HEK293 (cell line): ENCODE results near the gene EXOC3.

Source experiments
- CTCF ChIA-PET: fragments of 350-600 bp; formaldehyde crosslinking; extraction: SDS; loops from one replicate; lab custom pipeline; 2021; ENCODE audit warnings: antibody characterized with exemption; lab: Yijun Ruan, JAX
- POLR2A ChIA-PET: fragments of 300-600 bp; formaldehyde crosslinking; extraction: SDS; loops from one replicate; lab custom pipeline; 2020; ENCODE audit warnings: antibody characterized with exemption, inconsistent platforms; lab: Yijun Ruan, JAX
- H3K27ac ChIP-seq: fragments of 200-500 bp; sonication (Bioruptor generic); 2 replicates; pipeline ENCODE4 v1.5.1; 2014; ENCODE audit warnings: low read depth, low read length, control low read depth, inconsistent platforms; ENCODE audit errors: extremely low read depth
- H3K36me3 ChIP-seq, 2 experiments: fragments of 200-500 bp in 1 of 2; sonication (Bioruptor generic) in 1 of 2; 1 replicate in 1 of 2; 2 replicates in 1 of 2; pipeline ENCODE4 v1.5.1; 2014 to 2017; ENCODE audit warnings: inconsistent platforms in 2 of 2, low read length in 2 of 2; ENCODE audit not compliant: control insufficient read depth in 2 of 2, insufficient read depth in 1 of 2
- H3K4me1 ChIP-seq: fragments of 200-500 bp; sonication (Bioruptor generic); 2 replicates; pipeline ENCODE4 v1.5.1; 2014; ENCODE audit warnings: mild to moderate bottlenecking, low read length, inconsistent platforms; ENCODE audit not compliant: control insufficient read depth, insufficient read depth
- H3K4me3 ChIP-seq: 2 replicates; pipeline ENCODE4 v1.5.1; 2011; ENCODE audit warnings: low read depth, mild to moderate bottlenecking, control low read depth, low read length, moderate library complexity
- H3K9me3 ChIP-seq: fragments of 200-500 bp; sonication (Bioruptor generic); 2 replicates; pipeline ENCODE4 v1.5.1; 2014; ENCODE audit warnings: low read depth, low read length, inconsistent platforms; ENCODE audit not compliant: control insufficient read depth, insufficient read depth
- CTCF ChIP-seq: fragments of 450-650 bp; formaldehyde crosslinking; IDR thresholded peaks from 2 replicates; pipeline ENCODE4 v1.5.1; 2016; ENCODE audit warnings: missing biosample characterization, missing genetic modification characterization
- HIC1 ChIP-seq: fragments of 450-650 bp; formaldehyde crosslinking; IDR thresholded peaks from 2 replicates; pipeline ENCODE4 v1.5.1; 2016; ENCODE audit warnings: missing biosample characterization, missing genetic modification characterization
- IKZF3 ChIP-seq: fragments of 450-650 bp; IDR thresholded peaks from 2 replicates; pipeline ENCODE4 v1.5.0; 2018; ENCODE audit warnings: missing biosample characterization, mild to moderate bottlenecking, missing genetic modification characterization, moderate library complexity
- KLF8 ChIP-seq: fragments of 450-650 bp; formaldehyde crosslinking; IDR thresholded peaks from 2 replicates; pipeline ENCODE4 v1.5.1; 2016; ENCODE audit warnings: missing biosample characterization, missing genetic modification characterization
- PATZ1 ChIP-seq: fragments of 450-650 bp; formaldehyde crosslinking; IDR thresholded peaks from 2 replicates; pipeline ENCODE4 v1.5.1; 2016; ENCODE audit warnings: missing biosample characterization, missing genetic modification characterization
- SP7 ChIP-seq: fragments of 450-650 bp; formaldehyde crosslinking; IDR thresholded peaks from 2 replicates; pipeline ENCODE4 v1.5.1; 2016; ENCODE audit warnings: missing biosample characterization, missing genetic modification characterization
- TSHZ1 ChIP-seq: fragments of 450-650 bp; formaldehyde crosslinking; IDR thresholded peaks from 2 replicates; pipeline ENCODE4 v1.5.1; 2016; ENCODE audit warnings: missing biosample characterization, missing genetic modification characterization, borderline replicate concordance
- ZBTB7A ChIP-seq: fragments of 450-650 bp; formaldehyde crosslinking; IDR thresholded peaks from 2 replicates; pipeline ENCODE4 v1.5.1; 2016; ENCODE audit warnings: low read depth, missing biosample characterization, missing genetic modification characterization
- ZFHX2 ChIP-seq: fragments of 450-650 bp; formaldehyde crosslinking; conservative IDR thresholded peaks from 2 replicates; pipeline ENCODE4 v1.5.1; 2016; ENCODE audit warnings: missing biosample characterization, missing genetic modification characterization
- ZFP37 ChIP-seq: fragments of 450-650 bp; formaldehyde crosslinking; IDR thresholded peaks from 2 replicates; pipeline ENCODE4 v1.5.1; 2016; ENCODE audit warnings: missing biosample characterization, missing genetic modification characterization
- ZNF223 ChIP-seq: fragments of 450-650 bp; formaldehyde crosslinking; IDR thresholded peaks from 2 replicates; pipeline ENCODE4 v1.5.1; 2016; ENCODE audit warnings: missing biosample characterization, missing genetic modification characterization
- ZNF266 ChIP-seq: fragments of 450-650 bp; formaldehyde crosslinking; IDR thresholded peaks from 2 replicates; pipeline ENCODE4 v1.5.1; 2016; ENCODE audit warnings: missing biosample characterization, missing genetic modification characterization, low read depth
- ZNF274 ChIP-seq, 2 experiments: fragments of 200-500 bp in 1 of 2; fragments of 450-650 bp in 1 of 2; sonication (Bioruptor generic) in 1 of 2; formaldehyde crosslinking in 1 of 2; IDR thresholded peaks; 2 replicates each; pipeline versions ENCODE4 v1.5.1 to v1.6.1; 2014 to 2016; ENCODE audit warnings: borderline replicate concordance in 1 of 2, inconsistent platforms in 1 of 2, low read length in 1 of 2, missing biosample characterization in 1 of 2, missing genetic modification characterization in 1 of 2
- ZNF335 ChIP-seq: fragments of 450-650 bp; formaldehyde crosslinking; conservative IDR thresholded peaks from 2 replicates; pipeline ENCODE4 v1.5.1; 2016; ENCODE audit warnings: missing biosample characterization, missing genetic modification characterization
- ZNF350 ChIP-seq: fragments of 450-650 bp; formaldehyde crosslinking; IDR thresholded peaks from 2 replicates; pipeline ENCODE4 v1.5.0; 2017; ENCODE audit warnings: missing biosample characterization, mild to moderate bottlenecking, missing genetic modification characterization
- ZNF48 ChIP-seq: fragments of 450-650 bp; formaldehyde crosslinking; IDR thresholded peaks from 2 replicates; pipeline ENCODE4 v1.5.1; 2016; ENCODE audit warnings: missing biosample characterization, missing genetic modification characterization
- ZNF521 ChIP-seq: fragments of 450-650 bp; formaldehyde crosslinking; IDR thresholded peaks from 2 replicates; pipeline ENCODE4 v1.5.1; 2017; ENCODE audit warnings: missing biosample characterization, mild to moderate bottlenecking, missing genetic modification characterization
- ZNF530 ChIP-seq: fragments of 450-650 bp; formaldehyde crosslinking; IDR thresholded peaks from 2 replicates; pipeline ENCODE4 v1.5.1; 2016; ENCODE audit warnings: low read depth, missing biosample characterization, missing genetic modification characterization
- ZNF555 ChIP-seq: fragments of 450-650 bp; formaldehyde crosslinking; conservative IDR thresholded peaks from 2 replicates; pipeline ENCODE4 v1.5.1; 2017; ENCODE audit warnings: missing biosample characterization, mild to moderate bottlenecking, missing genetic modification characterization, inconsistent platforms
- ZNF600 ChIP-seq: fragments of 450-650 bp; formaldehyde crosslinking; IDR thresholded peaks from 2 replicates; pipeline ENCODE4 v1.5.1; 2016; ENCODE audit warnings: missing biosample characterization, missing genetic modification characterization
- ZNF664 ChIP-seq: fragments of 450-650 bp; formaldehyde crosslinking; IDR thresholded peaks from 2 replicates; pipeline ENCODE4 v1.5.1; 2016; ENCODE audit warnings: missing biosample characterization, missing genetic modification characterization
- ZNF777 ChIP-seq: fragments of 450-650 bp; formaldehyde crosslinking; IDR thresholded peaks from 2 replicates; pipeline ENCODE4 v1.5.1; 2017; ENCODE audit warnings: missing biosample characterization, missing genetic modification characterization, borderline replicate concordance

Gene EXOC3

GRCh38 chr5:448061-448765, 5.2 kb downstream of the EXOC3 start (continued):
- TF ChIP-seq TSHZ1 (no peak), ZNF777 (tag by site-specific recombination) (no peak), IKZF3 (tag by site-specific recombination) (no peak), ZNF664 (tag by site-specific recombination) (no peak), ZNF335 (no peak), ZNF530 (tag by site-specific recombination) (no peak)

GRCh38 chr5:448766-449090, 5.8 kb downstream of the EXOC3 start:
- Histone ChIP-seq H3K27ac (no peak overlapping the region), H3K4me1 (peaks cover 4% of the 10 kb centered on the region), H3K36me3 (peaks cover 21 to 79% of the 10 kb centered on the region in 2 experiments), H3K9me3 (no peaks in the 10 kb centered on the region), H3K4me3 (no peak overlapping the region)
- TF ChIP-seq ZNF555 (tag by site-specific recombination) (no peak), ZNF274 (IDR thresholded peaks at IDR 0.05; ENCODE audit: low read length) (no peak), ZNF274 (tag by site-specific recombination; IDR thresholded peaks at IDR 0.05; ENCODE audit: borderline replicate concordance) (no peak), HIC1 (no peak), ZNF350 (tag by site-specific recombination) (no peak), ZFP37 (tag by site-specific recombination) (no peak)
- POLR2A ChIA-PET = interaction anchor here (1.1 kb wide), 1 partner anchor 9 kb away, joined by 3 read pairs; no protein-coding TSS in a partner anchor
- CTCF ChIA-PET = interaction anchor here (1.5 kb wide), 1 partner anchor 132 kb away, joined by 4 read pairs; no protein-coding TSS in a partner anchor

- H3K36me3 ChIP-seq = peaks cover 21 to 84% of the 10 kb centered on the region in 2 experiments
- H3K4me1 ChIP-seq = no peaks in the 10 kb centered on the region; the same call in 1 of the 2 replicates
- CTCF ChIA-PET = interaction anchor here (0.9 to 1.5 kb wide), 2 partner anchors 132 kb away, joined by 3 to 4 read pairs; no protein-coding TSS in a partner anchor
- H3K9me3 ChIP-seq = no peaks in the 10 kb centered on the region
- POLR2A ChIA-PET = interaction anchor here (1.1 kb wide), 1 partner anchor 9 kb away, joined by 3 read pairs; no protein-coding TSS in a partner anchor
- no peak overlapping the region for H3K27ac ChIP-seq
- no peak overlapping the region for H3K4me3 ChIP-seq
- no peak for TF ChIP-seq ZNF266 (tag by site-specific recombination)
- no peak for TF ChIP-seq KLF8
- TF ChIP-seq ZNF600 (tag by site-specific recombination) = no peak
- no peak for TF ChIP-seq PATZ1 (tag by site-specific recombination)
- TF ChIP-seq ZFHX2 = no peak
- TF ChIP-seq ZBTB7A (tag by site-specific recombination) = no peak
- TF ChIP-seq ZNF521 (tag by site-specific recombination) = no peak
- no peak for TF ChIP-seq ZNF223
- no peak for TF ChIP-seq CTCF
- no peak for TF ChIP-seq SP7 (tag by site-specific recombination)
- no peak for TF ChIP-seq ZNF48 (tag by site-specific recombination)
These were observed 6.2 kb downstream of the EXOC3 start for GRCh38 chr5:449151-449550.
